GM12864 (cell line): ENCODE results near the gene OCRL.

Experiments
- DNase-seq: peaks from one replicate; pipeline ENCODE4 v3.0.0-alpha.2; 2011; ENCODE audit warnings: low read depth
- H3K4me3 ChIP-seq: 2 replicates; pipeline ENCODE4 v1.5.1; 2011; ENCODE audit warnings: mild to moderate bottlenecking, low read depth, low read length, control low read depth
- CTCF ChIP-seq: IDR thresholded peaks from 2 replicates; pipeline ENCODE4 v1.5.1; 2011; ENCODE audit warnings: low read depth, mild to moderate bottlenecking, moderate library complexity, low read length, control low read depth, inconsistent platforms; ENCODE audit errors: missing control alignments

Gene OCRL

GRCh38 chrX:129585167-129585566 is 45.1 kb downstream of the OCRL start:
- no peak overlapping the region for H3K4me3 ChIP-seq

DNA sequence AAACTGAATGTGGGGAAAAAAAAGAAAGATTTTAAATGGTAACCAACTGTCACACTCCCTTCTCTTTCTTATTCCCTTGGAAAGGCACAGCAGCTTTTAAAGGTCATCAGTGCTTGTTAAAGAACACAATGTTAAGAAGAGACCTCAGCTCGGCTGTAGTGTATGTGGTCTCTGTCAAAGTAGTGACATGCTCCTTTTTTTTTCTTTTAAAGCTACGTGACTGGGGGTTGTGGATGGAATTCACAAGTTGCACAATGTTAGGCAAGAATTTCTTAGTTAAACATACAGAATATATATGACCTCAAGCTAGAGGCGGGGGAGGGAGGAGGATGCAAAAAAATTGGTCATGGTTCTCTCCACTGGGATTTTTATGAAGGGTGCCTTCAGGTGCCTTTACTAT is 45.6 kb downstream of the OCRL start:
- no peak overlapping the region for H3K4me3 ChIP-seq
- TF ChIP-seq CTCF: no peak
- DNase-seq: no peak

More at GRCh38 chrX:129585167-129585566, 45.1 kb downstream of the OCRL start:
- DNase-seq: no peak
- TF ChIP-seq CTCF: no peak

GRCh38 chrX:129586446-129586845 is 46.4 kb downstream of the OCRL start:
- no peak for TF ChIP-seq CTCF
- no peak overlapping the region for H3K4me3 ChIP-seq
- no peak for DNase-seq

- DNase-seq: no peak
- TF ChIP-seq CTCF: no peak
- H3K4me3 ChIP-seq: no peak overlapping the region
Observed at GRCh38 chrX:129590596-129590995, 50.5 kb downstream of the OCRL start.

GRCh38 chrX:129593137-129593536 is 53.1 kb downstream of the OCRL start:
- TF ChIP-seq CTCF: no peak
- H3K4me3 ChIP-seq: no peak overlapping the region
- no peak for DNase-seq

- H3K4me3 ChIP-seq: no peak overlapping the region
- no peak for TF ChIP-seq CTCF
- no peak for DNase-seq
Observed at GRCh38 chrX:129594781-129595180, 54.7 kb downstream of the OCRL start.

DNA sequence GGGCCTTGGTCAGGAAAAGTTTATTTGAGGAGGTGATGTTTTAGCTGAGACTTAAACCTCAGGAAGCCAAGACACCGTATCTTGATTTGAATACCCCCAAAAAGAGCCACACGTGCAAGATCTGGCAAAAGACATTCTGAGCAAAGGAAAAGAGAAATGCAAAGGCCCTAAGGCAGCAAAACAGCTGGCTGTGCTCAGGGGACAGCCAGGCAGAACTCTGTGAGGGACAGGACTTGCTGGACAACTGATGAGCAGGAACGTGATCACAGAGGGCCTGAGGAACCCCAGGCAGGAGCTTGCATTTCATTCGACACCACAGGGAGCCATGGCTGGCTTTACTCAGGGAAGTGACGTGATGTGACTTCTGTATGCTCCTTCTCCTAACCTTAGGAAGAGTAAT is 56.0 kb downstream of the OCRL start:
- TF ChIP-seq CTCF: no peak
- no peak for DNase-seq
- H3K4me3 ChIP-seq: no peak overlapping the region
